ENCODE data around the gene GNAI1.
A peak's percentile ranks its signal among the peaks of the same experiment; 100 is the strongest.

Gene GNAI1

GRCh38 chr7:80159802-80160201 is 25.2 kb downstream of the GNAI1 start:
- no peak for DNase-seq (ENCODE audit: low spot score)

- no peak for DNase-seq (ENCODE audit: low spot score)
These were observed 26.8 kb downstream of the GNAI1 start for GRCh38 chr7:80161466-80161865.

GRCh38 chr7:80165177-80165576 is 30.5 kb downstream of the GNAI1 start:
- no peak for DNase-seq (ENCODE audit: low spot score)

- no peak for DNase-seq (ENCODE audit: low spot score)
These were observed 35.8 kb downstream of the GNAI1 start for GRCh38 chr7:80170445-80170844.

- DNase-seq (ENCODE audit: low spot score), result no peak
These were observed 37.8 kb downstream of the GNAI1 start for GRCh38 chr7:80172387-80172786.

- no peak for DNase-seq (ENCODE audit: low spot score)
These were observed 41.1 kb downstream of the GNAI1 start for GRCh38 chr7:80175744-80176143.

- DNase-seq (ENCODE audit: low spot score), result no peak
These were observed 46.8 kb downstream of the GNAI1 start for GRCh38 chr7:80181411-80181810.

- DNase-seq (ENCODE audit: low spot score), result no peak
These were observed 48.1 kb downstream of the GNAI1 start for GRCh38 chr7:80182630-80183276.

- no peak for DNase-seq (ENCODE audit: low spot score)
These were observed 48.7 kb downstream of the GNAI1 start for GRCh38 chr7:80183351-80183750.

- no peak for DNase-seq (ENCODE audit: low spot score)
These were observed 49.5 kb downstream of the GNAI1 start for GRCh38 chr7:80183900-80184685.

GRCh38 chr7:80184693-80185092 is 50.1 kb downstream of the GNAI1 start:
- no peak for DNase-seq (ENCODE audit: low spot score)

GRCh38 chr7:80185571-80185970 is 50.9 kb downstream of the GNAI1 start:
- no peak for DNase-seq (ENCODE audit: low spot score)

GRCh38 chr7:80186721-80187120 is 52.1 kb downstream of the GNAI1 start:
- no peak for DNase-seq (ENCODE audit: low spot score)

- no peak for DNase-seq (ENCODE audit: low spot score)
These were observed 52.6 kb downstream of the GNAI1 start for GRCh38 chr7:80187279-80187678.

GRCh38 chr7:80187727-80188126 is 53.1 kb downstream of the GNAI1 start:
- DNase-seq (ENCODE audit: low spot score), result no peak

GRCh38 chr7:80189638-80190037 is 55.0 kb downstream of the GNAI1 start:
- DNase-seq (ENCODE audit: low spot score), result no peak

GRCh38 chr7:80197627-80198026 is 63.0 kb downstream of the GNAI1 start:
- DNase-seq (ENCODE audit: low spot score), result no peak

- DNase-seq (ENCODE audit: low spot score), result no peak
These were observed 64.4 kb downstream of the GNAI1 start for GRCh38 chr7:80199051-80199450.

GRCh38 chr7:80204454-80204853 is 69.8 kb downstream of the GNAI1 start:
- no peak for DNase-seq (ENCODE audit: low spot score)

GRCh38 chr7:80204919-80205318 is 70.3 kb downstream of the GNAI1 start:
- DNase-seq (ENCODE audit: low spot score), result no peak

GRCh38 chr7:80206763-80207162 is 72.1 kb downstream of the GNAI1 start:
- no peak for DNase-seq (ENCODE audit: low spot score)

GRCh38 chr7:80207501-80207900 is 72.9 kb downstream of the GNAI1 start:
- no peak for DNase-seq (ENCODE audit: low spot score)

GRCh38 chr7:80208700-80209099 is 74.1 kb downstream of the GNAI1 start:
- no peak for DNase-seq (ENCODE audit: low spot score)

GRCh38 chr7:80210400-80210799 is 75.8 kb downstream of the GNAI1 start:
- DNase-seq (ENCODE audit: low spot score), result peak; percentile 20
